Loucy (cell line): Measurements from ENCODE around the gene MISP.

ENCODE experiments used
- CTCF ChIP-seq: fragments of 200-600 bp; sonication (generic); conservative IDR thresholded peaks from 2 replicates; pipeline ENCODE4 v1.5.1; 2014; ENCODE audit warnings: mild to moderate bottlenecking, antibody characterized with exemption, low read length
- EZH2phosphoT487 ChIP-seq: fragments of 200-600 bp; IDR thresholded peaks from 2 replicates; pipeline ENCODE4 v1.6.1; 2018; ENCODE audit warnings: antibody characterized with exemption, mild to moderate bottlenecking, moderate library complexity, borderline replicate concordance

- TF ChIP-seq CTCF: no peak
- TF ChIP-seq EZH2phosphoT487: no peak
Observed at GRCh38 chr19:788686-788982, 37.7 kb downstream of the MISP start.
